ENCODE measurements around the gene C19orf25.

C19orf25 gene

DNA sequence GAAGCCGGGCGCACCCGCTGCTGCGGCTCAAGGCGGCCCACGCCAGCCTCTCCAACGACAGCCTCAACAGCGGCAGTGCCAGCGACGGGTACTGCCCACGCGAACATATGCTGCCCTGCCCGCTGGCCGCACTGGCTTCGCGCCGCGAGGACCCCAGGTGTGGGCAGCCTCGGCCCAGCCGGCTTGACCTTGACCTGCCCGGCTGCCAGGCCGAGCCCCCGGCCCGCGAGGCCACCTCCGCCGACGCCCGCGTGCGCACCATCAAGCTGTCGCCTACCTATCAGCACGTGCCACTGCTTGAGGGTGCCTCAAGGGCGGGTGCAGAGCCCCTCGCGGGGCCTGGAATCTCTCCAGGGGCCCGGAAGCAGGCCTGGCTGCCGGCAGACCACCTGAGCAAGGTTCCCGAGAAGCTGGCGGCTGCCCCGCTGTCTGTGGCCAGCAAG is 13.0 kb downstream of the C19orf25 start:
- Histone ChIP-seq H3K4me1 (ENCODE audit: control insufficient read depth, insufficient read depth, low read length, poor library complexity, severe bottlenecking) (peaks cover 49% of the 10 kb centered on the region), H3K27ac (ENCODE audit: insufficient read depth, low read length, poor library complexity, severe bottlenecking) (no peak overlapping the region), H3K27me3 (replicated peaks; ENCODE audit: control insufficient read depth, insufficient read depth, low read length, poor library complexity, severe bottlenecking) (peaks cover 35% of the 10 kb centered on the region), H3K4me3 (ENCODE audit: insufficient read depth, low read depth, low read length, poor library complexity, severe bottlenecking) (no peak overlapping the region), H3K36me3 (ENCODE audit: control insufficient read depth, insufficient read depth, low read length) (no peaks in the 10 kb centered on the region), H3K9me3 (ENCODE audit: control insufficient read depth, low read length) (no peaks in the 10 kb centered on the region)
- DNase-seq, result no peak

DNA sequence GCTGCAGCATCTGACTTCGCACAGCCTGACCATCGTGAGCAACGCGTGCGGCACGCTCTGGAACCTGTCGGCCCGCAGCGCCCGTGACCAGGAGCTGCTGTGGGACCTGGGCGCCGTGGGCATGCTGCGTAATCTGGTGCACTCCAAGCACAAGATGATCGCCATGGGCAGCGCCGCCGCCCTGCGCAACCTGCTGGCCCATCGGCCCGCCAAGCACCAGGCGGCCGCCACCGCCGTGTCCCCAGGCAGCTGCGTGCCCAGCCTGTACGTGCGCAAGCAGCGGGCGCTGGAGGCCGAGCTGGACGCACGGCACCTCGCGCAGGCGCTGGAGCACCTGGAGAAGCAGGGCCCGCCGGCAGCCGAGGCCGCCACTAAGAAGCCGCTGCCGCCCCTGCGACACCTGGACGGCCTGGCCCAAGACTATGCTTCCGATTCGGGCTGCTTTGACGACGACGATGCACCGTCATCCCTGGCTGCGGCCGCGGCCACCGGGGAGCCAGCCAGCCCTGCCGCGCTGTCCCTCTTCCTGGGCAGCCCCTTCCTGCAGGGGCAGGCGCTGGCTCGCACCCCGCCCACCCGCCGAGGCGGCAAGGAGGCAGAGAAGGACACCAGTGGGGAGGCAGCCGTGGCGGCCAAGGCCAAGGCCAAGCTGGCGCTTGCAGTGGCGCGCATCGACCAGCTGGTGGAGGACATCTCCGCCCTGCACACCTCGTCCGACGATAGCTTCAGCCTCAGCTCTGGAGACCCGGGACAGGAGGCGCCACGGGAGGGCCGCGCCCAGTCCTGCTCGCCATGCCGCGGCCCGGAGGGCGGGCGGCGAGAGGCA is 13.6 kb downstream of the C19orf25 start:
- peaks cover 43% of the 10 kb centered on the region for H3K4me1 ChIP-seq (ENCODE audit: control insufficient read depth, insufficient read depth, low read length, poor library complexity, severe bottlenecking)
- H3K4me3 ChIP-seq (ENCODE audit: insufficient read depth, low read depth, low read length, poor library complexity, severe bottlenecking), result no peak overlapping the region
- H3K27ac ChIP-seq (ENCODE audit: insufficient read depth, low read length, poor library complexity, severe bottlenecking), result no peak overlapping the region
- H3K36me3 ChIP-seq (ENCODE audit: control insufficient read depth, insufficient read depth, low read length), result no peaks in the 10 kb centered on the region
- DNase-seq, result no peak
- H3K9me3 ChIP-seq (ENCODE audit: control insufficient read depth, low read length), result no peaks in the 10 kb centered on the region
- peaks cover 35% of the 10 kb centered on the region for H3K27me3 ChIP-seq (replicated peaks; ENCODE audit: control insufficient read depth, insufficient read depth, low read length, poor library complexity, severe bottlenecking)

DNA sequence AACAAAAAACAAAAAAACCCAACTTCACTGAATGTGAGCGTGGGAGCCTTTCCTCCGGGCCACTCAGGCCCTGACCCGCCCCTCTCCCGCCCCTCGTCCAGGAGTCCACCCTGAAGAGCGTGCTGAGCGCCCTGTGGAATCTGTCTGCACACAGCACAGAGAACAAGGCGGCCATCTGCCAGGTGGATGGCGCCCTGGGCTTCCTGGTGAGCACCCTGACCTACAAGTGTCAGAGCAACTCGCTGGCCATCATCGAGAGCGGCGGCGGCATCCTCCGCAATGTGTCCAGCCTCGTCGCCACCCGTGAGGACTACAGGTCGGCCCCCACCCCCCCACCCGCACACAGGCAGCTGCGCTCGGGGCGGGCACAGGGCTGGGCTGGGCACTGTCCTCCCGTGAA is 17.2 kb downstream of the C19orf25 start:
- no peak overlapping the region for H3K4me3 ChIP-seq (ENCODE audit: insufficient read depth, low read depth, low read length, poor library complexity, severe bottlenecking)
- peaks cover 26% of the 10 kb centered on the region for H3K27me3 ChIP-seq (replicated peaks; ENCODE audit: control insufficient read depth, insufficient read depth, low read length, poor library complexity, severe bottlenecking)
- no peaks in the 10 kb centered on the region for H3K9me3 ChIP-seq (ENCODE audit: control insufficient read depth, low read length)

DNA sequence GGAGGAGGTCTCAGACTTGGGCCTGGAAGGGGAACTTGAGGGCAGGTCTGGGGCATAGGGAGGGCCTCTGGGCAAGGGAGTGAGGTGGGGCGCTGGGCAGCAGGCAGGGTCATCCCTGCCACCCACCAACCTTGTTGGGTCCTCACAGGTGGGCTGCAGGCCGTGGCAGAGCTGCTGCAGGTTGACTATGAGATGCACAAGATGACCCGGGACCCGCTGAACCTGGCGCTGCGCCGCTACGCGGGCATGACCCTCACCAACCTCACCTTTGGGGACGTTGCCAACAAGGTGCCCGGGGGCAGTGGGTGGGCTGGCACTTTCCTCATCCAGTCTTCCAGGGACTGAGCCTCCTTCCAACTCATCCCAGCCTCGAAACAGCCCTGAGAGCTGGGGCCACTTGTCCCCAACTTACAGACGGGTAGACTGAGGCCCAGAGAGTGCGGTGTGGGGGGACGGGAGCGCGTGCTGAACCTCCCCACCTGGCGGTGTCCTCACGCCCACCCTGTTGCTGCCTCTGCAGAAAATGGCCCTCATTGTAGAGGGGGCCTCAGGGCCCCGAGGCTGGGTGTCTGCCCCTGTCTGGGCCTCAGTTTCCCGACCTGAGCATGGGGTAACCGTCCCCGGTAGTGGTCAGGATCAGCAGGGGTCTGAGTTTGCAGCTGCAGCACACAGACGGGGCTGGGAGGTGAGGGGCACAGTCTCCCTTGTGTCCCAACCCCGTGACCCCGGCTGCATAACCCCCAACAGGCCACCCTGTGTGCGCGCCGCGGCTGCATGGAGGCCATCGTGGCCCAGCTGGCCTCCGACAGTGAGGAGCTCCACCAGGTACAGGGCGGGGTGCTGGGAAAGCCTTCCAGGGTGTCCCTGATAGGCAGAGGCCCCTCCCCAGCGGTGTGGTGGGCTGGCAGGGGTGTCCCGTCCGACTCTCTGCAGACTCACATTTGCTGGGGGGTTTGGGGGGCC is 18.7 kb downstream of the C19orf25 start:
- H3K36me3 ChIP-seq (ENCODE audit: control insufficient read depth, insufficient read depth, low read length), result no peaks in the 10 kb centered on the region
- peaks cover 26% of the 10 kb centered on the region for H3K27me3 ChIP-seq (replicated peaks; ENCODE audit: control insufficient read depth, insufficient read depth, low read length, poor library complexity, severe bottlenecking)
- peaks cover 15% of the 10 kb centered on the region for H3K4me1 ChIP-seq (ENCODE audit: control insufficient read depth, insufficient read depth, low read length, poor library complexity, severe bottlenecking)
- no peak for DNase-seq
- no peaks in the 10 kb centered on the region for H3K9me3 ChIP-seq (ENCODE audit: control insufficient read depth, low read length)
- no peak overlapping the region for H3K4me3 ChIP-seq (ENCODE audit: insufficient read depth, low read depth, low read length, poor library complexity, severe bottlenecking)
- H3K27ac ChIP-seq (ENCODE audit: insufficient read depth, low read length, poor library complexity, severe bottlenecking), result no peak overlapping the region

More for the DNA sequence above, 17.2 kb downstream of the C19orf25 start:
- Histone ChIP-seq H3K36me3 (ENCODE audit: control insufficient read depth, insufficient read depth, low read length) (no peaks in the 10 kb centered on the region), H3K4me1 (ENCODE audit: control insufficient read depth, insufficient read depth, low read length, poor library complexity, severe bottlenecking) (peaks cover 16% of the 10 kb centered on the region), H3K27ac (ENCODE audit: insufficient read depth, low read length, poor library complexity, severe bottlenecking) (no peak overlapping the region)
- no peak for DNase-seq

DNA sequence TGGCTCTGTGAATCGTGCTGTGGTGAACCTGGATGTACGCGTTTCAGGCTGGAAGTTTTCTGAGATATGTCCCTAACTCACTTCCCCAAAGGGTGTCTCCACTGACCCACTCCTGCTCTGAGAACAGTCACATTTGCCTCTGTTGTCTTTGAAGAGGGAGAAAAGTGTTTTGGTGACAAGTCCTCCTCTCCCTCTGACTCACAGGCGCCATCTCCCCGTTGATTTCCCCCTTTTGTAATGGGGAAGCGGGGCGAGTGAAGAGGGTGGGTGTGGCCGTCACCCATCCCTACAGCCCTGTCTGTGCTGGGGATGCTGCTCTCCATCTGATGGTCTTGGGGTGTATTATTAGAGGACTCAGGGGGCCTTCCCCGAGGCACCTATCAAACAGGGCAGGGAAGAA is 19.5 kb downstream of the C19orf25 start:
- H3K4me3 ChIP-seq (ENCODE audit: insufficient read depth, low read depth, low read length, poor library complexity, severe bottlenecking), result no peak overlapping the region
- peaks cover 32% of the 10 kb centered on the region for H3K27me3 ChIP-seq (replicated peaks; ENCODE audit: control insufficient read depth, insufficient read depth, low read length, poor library complexity, severe bottlenecking)
- H3K36me3 ChIP-seq (ENCODE audit: control insufficient read depth, insufficient read depth, low read length), result no peaks in the 10 kb centered on the region
- peaks cover 19% of the 10 kb centered on the region for H3K4me1 ChIP-seq (ENCODE audit: control insufficient read depth, insufficient read depth, low read length, poor library complexity, severe bottlenecking)
- no peak overlapping the region for H3K27ac ChIP-seq (ENCODE audit: insufficient read depth, low read length, poor library complexity, severe bottlenecking)
- no peak for DNase-seq
- H3K9me3 ChIP-seq (ENCODE audit: control insufficient read depth, low read length), result no peaks in the 10 kb centered on the region

DNA sequence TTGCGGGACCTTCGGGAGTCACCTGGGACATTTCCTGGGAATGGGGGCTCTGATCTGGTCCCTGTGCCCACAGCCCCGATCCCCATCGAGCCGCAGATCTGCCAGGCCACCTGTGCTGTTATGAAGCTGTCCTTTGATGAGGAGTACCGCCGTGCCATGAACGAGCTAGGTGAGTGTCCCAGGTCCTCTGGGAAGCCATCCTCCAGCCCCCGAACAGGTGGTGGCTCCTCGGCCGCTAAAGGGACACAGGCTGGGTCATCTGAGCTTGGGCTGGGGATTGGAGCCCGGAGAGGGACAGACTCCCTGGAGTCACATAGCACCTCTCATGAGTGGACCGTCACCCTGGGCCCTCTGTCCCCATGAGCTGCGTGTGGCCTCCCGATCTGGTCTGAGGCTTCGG is 21.1 kb downstream of the C19orf25 start:
- no peaks in the 10 kb centered on the region for H3K36me3 ChIP-seq (ENCODE audit: control insufficient read depth, insufficient read depth, low read length)
- no peak for DNase-seq
- H3K27ac ChIP-seq (ENCODE audit: insufficient read depth, low read length, poor library complexity, severe bottlenecking), result no peak overlapping the region
- H3K9me3 ChIP-seq (ENCODE audit: control insufficient read depth, low read length), result no peaks in the 10 kb centered on the region
- no peak overlapping the region for H3K4me3 ChIP-seq (ENCODE audit: insufficient read depth, low read depth, low read length, poor library complexity, severe bottlenecking)
- H3K4me1 ChIP-seq (ENCODE audit: control insufficient read depth, insufficient read depth, low read length, poor library complexity, severe bottlenecking), result peaks cover 19% of the 10 kb centered on the region
- peaks cover 46% of the 10 kb centered on the region for H3K27me3 ChIP-seq (replicated peaks; ENCODE audit: control insufficient read depth, insufficient read depth, low read length, poor library complexity, severe bottlenecking)

DNA sequence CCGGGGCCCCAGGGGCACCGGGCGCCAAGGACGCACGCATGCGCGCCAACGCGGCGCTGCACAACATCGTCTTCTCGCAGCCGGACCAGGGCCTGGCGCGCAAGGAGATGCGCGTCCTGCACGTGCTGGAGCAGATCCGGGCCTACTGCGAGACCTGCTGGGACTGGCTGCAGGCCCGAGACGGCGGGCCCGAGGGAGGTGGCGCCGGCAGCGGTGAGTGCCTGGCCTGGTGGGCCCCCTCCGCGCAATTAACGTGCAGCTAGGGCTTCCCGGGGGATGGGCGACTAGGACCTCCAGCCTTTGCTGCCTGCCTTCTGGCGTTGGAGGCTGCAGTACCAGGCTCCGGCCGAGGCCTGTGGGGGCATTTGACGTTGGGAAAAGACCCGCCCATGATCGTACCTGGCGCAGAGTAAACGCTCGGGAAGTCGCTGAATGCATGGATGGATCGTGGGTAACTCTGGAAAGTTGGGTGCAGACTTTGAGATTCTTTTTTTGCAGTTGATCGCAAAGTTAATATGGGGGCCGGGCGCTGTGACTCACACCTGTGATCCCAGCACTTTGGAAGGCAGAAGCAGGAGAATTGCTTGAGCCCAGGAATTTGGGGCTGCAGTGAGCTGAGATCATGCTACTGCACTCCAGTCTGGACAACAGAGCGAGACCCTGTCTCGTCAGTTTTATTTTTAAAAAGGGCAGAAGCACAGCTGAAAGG is 21.8 kb downstream of the C19orf25 start:
- Histone ChIP-seq H3K27me3 (replicated peaks; ENCODE audit: control insufficient read depth, insufficient read depth, low read length, poor library complexity, severe bottlenecking) (peaks cover 53% of the 10 kb centered on the region), H3K4me1 (ENCODE audit: control insufficient read depth, insufficient read depth, low read length, poor library complexity, severe bottlenecking) (peaks cover 19% of the 10 kb centered on the region), H3K36me3 (ENCODE audit: control insufficient read depth, insufficient read depth, low read length) (no peaks in the 10 kb centered on the region), H3K9me3 (ENCODE audit: control insufficient read depth, low read length) (no peaks in the 10 kb centered on the region), H3K4me3 (ENCODE audit: insufficient read depth, low read depth, low read length, poor library complexity, severe bottlenecking) (no peak overlapping the region), H3K27ac (ENCODE audit: insufficient read depth, low read length, poor library complexity, severe bottlenecking) (no peak overlapping the region)
- no peak for DNase-seq

DNA sequence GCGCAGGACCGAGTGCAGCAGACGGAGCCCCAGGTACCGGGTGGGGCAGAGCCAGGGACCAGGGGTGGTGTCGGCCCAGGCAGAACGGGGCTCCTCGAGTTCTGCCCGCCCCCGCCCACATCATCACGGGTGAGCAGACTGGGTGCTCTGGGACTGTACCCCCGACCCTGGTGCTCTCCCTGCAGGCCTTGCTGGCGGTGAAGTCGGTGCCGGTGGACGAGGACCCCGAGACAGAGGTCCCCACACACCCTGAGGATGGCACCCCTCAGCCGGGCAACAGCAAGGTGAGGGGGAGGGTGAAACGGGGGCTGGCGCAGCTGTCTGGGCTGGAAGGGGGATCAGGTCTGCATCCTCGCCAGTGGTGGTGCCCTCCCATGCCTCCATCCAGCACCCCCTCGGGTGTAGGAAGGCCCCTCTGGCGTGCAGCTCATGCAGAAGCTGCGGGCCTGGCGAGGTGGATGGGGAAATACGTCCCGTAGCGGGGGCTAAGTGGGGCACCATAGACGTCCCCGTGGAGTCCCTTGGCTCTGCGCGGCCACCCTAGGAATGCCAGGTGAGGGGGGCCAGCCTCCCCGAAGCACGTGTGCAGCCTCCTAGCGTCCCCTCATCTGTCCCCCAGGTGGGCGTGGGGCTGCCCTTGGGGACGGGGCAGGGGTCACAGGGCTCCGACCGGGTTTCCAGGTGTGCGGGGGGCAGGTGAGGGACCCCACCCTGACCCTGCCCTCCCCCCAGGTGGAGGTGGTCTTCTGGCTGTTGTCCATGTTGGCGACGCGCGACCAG is 22.7 kb downstream of the C19orf25 start:
- H3K36me3 ChIP-seq (ENCODE audit: control insufficient read depth, insufficient read depth, low read length), result no peaks in the 10 kb centered on the region
- H3K4me3 ChIP-seq (ENCODE audit: insufficient read depth, low read depth, low read length, poor library complexity, severe bottlenecking), result no peak overlapping the region
- H3K9me3 ChIP-seq (ENCODE audit: control insufficient read depth, low read length), result no peaks in the 10 kb centered on the region
- no peak for DNase-seq
- peaks cover 62% of the 10 kb centered on the region for H3K27me3 ChIP-seq (replicated peaks; ENCODE audit: control insufficient read depth, insufficient read depth, low read length, poor library complexity, severe bottlenecking)
- H3K27ac ChIP-seq (ENCODE audit: insufficient read depth, low read length, poor library complexity, severe bottlenecking), result no peak overlapping the region
- peaks cover 19% of the 10 kb centered on the region for H3K4me1 ChIP-seq (ENCODE audit: control insufficient read depth, insufficient read depth, low read length, poor library complexity, severe bottlenecking)
